ENCODE results near the gene CFAP74.

The CFAP74 gene

GRCh38 chr1:2039251-2039650 is 35.7 kb upstream of the CFAP74 start:
- DNase-seq: no peak

- DNase-seq: no peak
Measured at GRCh38 chr1:2038229-2038628, 34.6 kb upstream of the CFAP74 start.

- DNase-seq: no peak
Measured at GRCh38 chr1:2037314-2037979, 33.9 kb upstream of the CFAP74 start.

- DNase-seq: no peak
Measured at GRCh38 chr1:2036287-2036686, 32.7 kb upstream of the CFAP74 start.

- no peak for DNase-seq
Measured at GRCh38 chr1:2033165-2033564, 29.6 kb upstream of the CFAP74 start.

- DNase-seq: no peak
Measured at GRCh38 chr1:2032737-2033136, 29.2 kb upstream of the CFAP74 start.

GRCh38 chr1:2031546-2032540 is 28.3 kb upstream of the CFAP74 start:
- no peak for DNase-seq

GRCh38 chr1:2030076-2030871 is 26.7 kb upstream of the CFAP74 start:
- no peak for DNase-seq

GRCh38 chr1:2029561-2029960 is 26.0 kb upstream of the CFAP74 start:
- no peak for DNase-seq

- no peak for DNase-seq
Measured at GRCh38 chr1:2028870-2029560, 25.4 kb upstream of the CFAP74 start.

- no peak for DNase-seq
Measured at GRCh38 chr1:2027961-2028583, 24.5 kb upstream of the CFAP74 start.

- no peak for DNase-seq
Measured at GRCh38 chr1:2025491-2025981, 21.9 kb upstream of the CFAP74 start.

GRCh38 chr1:2024887-2025286 is 21.3 kb upstream of the CFAP74 start:
- no peak for DNase-seq

- no peak for DNase-seq
Measured at GRCh38 chr1:2024451-2024850, 20.9 kb upstream of the CFAP74 start.

GRCh38 chr1:2023187-2023586 is 19.6 kb upstream of the CFAP74 start:
- no peak for DNase-seq

GRCh38 chr1:2022063-2022770 is 18.6 kb upstream of the CFAP74 start:
- no peak for DNase-seq

GRCh38 chr1:2021550-2021949 is 18.0 kb upstream of the CFAP74 start:
- DNase-seq: no peak

GRCh38 chr1:2020310-2020655 is 16.7 kb upstream of the CFAP74 start:
- DNase-seq: no peak

- no peak for DNase-seq
Measured at GRCh38 chr1:2019571-2020309, 16.2 kb upstream of the CFAP74 start.

- no peak for DNase-seq
Measured at GRCh38 chr1:2019172-2019543, 15.6 kb upstream of the CFAP74 start, which contains the start of gene GABRD. Gene GABRD, plus strand, starts transcription at chr1:2019345. Its CDS starts 79 bp downstream, at chr1:2019424.
